H1 (cell line): ENCODE results near the gene NUP210. TPM values are rescaled to one million over a fixed set of nuclear protein-coding genes. Genes with fewer than 3 reads are reported as not detected.

Experiments
- CTCF ChIA-PET: fragments of 300-600 bp; sonication (Branson Sonifier 250); formaldehyde crosslinking; loops from one replicate; lab custom pipeline; 2021; ENCODE audit not compliant: partially characterized antibody; lab: Charles Lee
- POLR2A ChIA-PET: fragments of 300-600 bp; sonication (Branson Sonifier 250); formaldehyde crosslinking; loops from one replicate; lab custom pipeline; 2021; ENCODE audit warnings: inconsistent platforms; ENCODE audit not compliant: partially characterized antibody; lab: Charles Lee
- DNase-seq, 2 experiments: peaks; one replicate each; pipeline versions ENCODE4 v3.0.0 to v3.0.0-alpha.2; 2010 to 2022; ENCODE audit warnings: low spot score in 2 of 2, low read depth in 1 of 2, mixed read lengths in 1 of 2
- FAIRE-seq: peaks from 2 replicates; lab custom pipeline; 2011; peaks lifted over from hg19 to GRCh38; lab: Jason Lieb, UNC
- H2AFZ ChIP-seq: 2 replicates; pipeline ENCODE4 v1.8.1; 2012; ENCODE audit warnings: low read length, inconsistent platforms
- H2AK5ac ChIP-seq: 2 replicates; pipeline ENCODE4 v1.6.1; 2013; ENCODE audit warnings: low read depth, low read length
- H2BK120ac ChIP-seq: replicated peaks from 2 replicates; pipeline ENCODE3; 2013; ENCODE audit warnings: low read depth, low read length, inconsistent platforms
- H2BK12ac ChIP-seq: 2 replicates; pipeline ENCODE4 v1.6.1; 2013; ENCODE audit warnings: low read depth, low read length
- H2BK15ac ChIP-seq: 2 replicates; pipeline ENCODE4 v1.6.1; 2013; ENCODE audit warnings: low read length
- H2BK20ac ChIP-seq: 2 replicates; pipeline ENCODE4 v1.6.1; 2013; ENCODE audit warnings: low read length
- H2BK5ac ChIP-seq: 2 replicates; pipeline ENCODE4 v1.6.1; 2013; ENCODE audit warnings: low read depth, low read length
- H3K14ac ChIP-seq: 2 replicates; pipeline ENCODE4 v1.6.1; 2013; ENCODE audit warnings: inconsistent platforms; ENCODE audit not compliant: insufficient read length
- H3K18ac ChIP-seq: 2 replicates; pipeline ENCODE4 v1.6.1; 2013; ENCODE audit warnings: low read length; ENCODE audit errors: extremely low read depth
- H3K23ac ChIP-seq: 2 replicates; pipeline ENCODE4 v1.6.1; 2013; ENCODE audit warnings: inconsistent platforms; ENCODE audit not compliant: insufficient read length
- H3K23me2 ChIP-seq: 2 replicates; pipeline ENCODE4 v1.6.1; 2013; ENCODE audit warnings: low read depth, low read length
- H3K27ac ChIP-seq: 2 replicates; pipeline ENCODE4 v1.6.1; 2011; ENCODE audit warnings: low read depth, low read length, inconsistent platforms
- H3K27me3 ChIP-seq, 4 experiments: replicated peaks in 1 of 4; 1 replicate in 1 of 4; 2 replicates in 3 of 4; pipeline versions ENCODE4 v1.6.1 to v1.8.1; 2011 to 2013; ENCODE audit warnings: low read length in 3 of 4, mild to moderate bottlenecking in 3 of 4, inconsistent platforms in 2 of 4, mixed read lengths in 2 of 4, moderate library complexity in 1 of 4; ENCODE audit not compliant: control insufficient read depth in 3 of 4, insufficient read depth in 3 of 4; ENCODE audit errors: extremely low read depth in 1 of 4
- H3K36me3 ChIP-seq, 4 experiments: 2 replicates each; pipeline versions ENCODE4 v1.6.1 to v1.8.1; 2011 to 2013; ENCODE audit warnings: mild to moderate bottlenecking in 4 of 4, low read length in 3 of 4, moderate library complexity in 2 of 4, control low read depth in 1 of 4, inconsistent platforms in 1 of 4; ENCODE audit not compliant: insufficient read depth in 4 of 4, control insufficient read depth in 2 of 4
- H3K4ac ChIP-seq: replicated peaks from 2 replicates; pipeline ENCODE3; 2013; ENCODE audit warnings: low read length, low read depth, mixed read lengths, inconsistent platforms; ENCODE audit not compliant: insufficient read length
- H3K4me1 ChIP-seq, 4 experiments: replicated peaks in 1 of 4; 1 replicate in 1 of 4; 2 replicates in 3 of 4; pipeline versions ENCODE4 v1.6.1 to v1.8.1; 2011 to 2013; ENCODE audit warnings: low read length in 3 of 4, inconsistent platforms in 2 of 4, mixed read lengths in 1 of 4; ENCODE audit not compliant: insufficient read depth in 4 of 4, control insufficient read depth in 3 of 4
- H3K4me2 ChIP-seq, 2 experiments: 2 replicates each; pipeline versions ENCODE4 v1.6.1 to v1.8.1; 2011 to 2013; ENCODE audit warnings: low read depth in 2 of 2, low read length in 2 of 2, control low read depth in 1 of 2, inconsistent platforms in 1 of 2, mild to moderate bottlenecking in 1 of 2; ENCODE audit not compliant: insufficient read depth in 1 of 2
- H3K4me3 ChIP-seq, 4 experiments: fragments of 200-600, 300-600 bp in 1 of 4; sonication (generic), shearing (Covaris generic), sonication (Bioruptor Twin) in 1 of 4; 2 replicates each; pipeline versions ENCODE4 v1.5.1 to v1.8.1; 2011 to 2016; ENCODE audit warnings: low read length in 4 of 4, low read depth in 3 of 4, control low read depth in 2 of 4, inconsistent platforms in 2 of 4, mild to moderate bottlenecking in 2 of 4, mixed read lengths in 1 of 4, moderate library complexity in 1 of 4; ENCODE audit not compliant: insufficient read depth in 2 of 4; ENCODE audit errors: extremely low read depth in 1 of 4
- H3K56ac ChIP-seq: replicated peaks from 2 replicates; pipeline ENCODE3; 2013; ENCODE audit warnings: low read depth, mild to moderate bottlenecking, mixed read lengths, low read length, inconsistent platforms; ENCODE audit not compliant: insufficient read length
- H3K79me1 ChIP-seq: 2 replicates; pipeline ENCODE4 v1.6.1; 2013; ENCODE audit warnings: low read depth, low read length, control low read depth
- H3K79me2 ChIP-seq, 2 experiments: 2 replicates each; pipeline versions ENCODE4 v1.6.1 to v1.8.1; 2012 to 2013; ENCODE audit warnings: low read length in 2 of 2, mild to moderate bottlenecking in 2 of 2, inconsistent platforms in 1 of 2; ENCODE audit not compliant: insufficient read depth in 2 of 2, control insufficient read depth in 1 of 2
- H3K9ac ChIP-seq, 4 experiments: replicated peaks in 1 of 4; 1 replicate in 1 of 4; 2 replicates in 3 of 4; pipeline versions ENCODE4 v1.6.1 to v1.8.1; 2011 to 2013; ENCODE audit warnings: low read depth in 3 of 4, low read length in 3 of 4, control low read depth in 2 of 4, mild to moderate bottlenecking in 2 of 4, moderate library complexity in 2 of 4, inconsistent platforms in 1 of 4; ENCODE audit errors: extremely low read depth in 1 of 4
- H3K9me3 ChIP-seq, 2 experiments: 2 replicates each; pipeline versions ENCODE4 v1.6.1 to v1.8.1; 2012 to 2013; ENCODE audit warnings: mild to moderate bottlenecking in 2 of 2, moderate library complexity in 2 of 2, control low read depth in 1 of 2, inconsistent platforms in 1 of 2, low read depth in 1 of 2, low read length in 1 of 2, mixed read lengths in 1 of 2; ENCODE audit not compliant: insufficient read depth in 2 of 2
- H4K20me1 ChIP-seq, 2 experiments: replicated peaks in 1 of 2; 2 replicates each; pipeline versions ENCODE3 to v1.8.1; 2011 to 2013; ENCODE audit warnings: inconsistent platforms in 2 of 2, low read length in 2 of 2, mild to moderate bottlenecking in 1 of 2; ENCODE audit not compliant: insufficient read depth in 2 of 2, control insufficient read depth in 1 of 2
- H4K5ac ChIP-seq: 2 replicates; pipeline ENCODE4 v1.6.1; 2013; ENCODE audit warnings: low read length, low read depth, mixed read lengths, inconsistent platforms; ENCODE audit not compliant: insufficient read length
- H4K8ac ChIP-seq: 2 replicates; pipeline ENCODE4 v1.8.0; 2013; ENCODE audit warnings: mild to moderate bottlenecking, moderate library complexity, low read length, inconsistent platforms; ENCODE audit not compliant: insufficient read depth; ENCODE audit errors: extremely low read depth
- H4K91ac ChIP-seq: replicated peaks from 2 replicates; pipeline ENCODE3; 2013; ENCODE audit warnings: low read length, mixed read lengths, inconsistent platforms; ENCODE audit not compliant: insufficient read length
- ASH2L ChIP-seq: fragments of 200-600, 300-600 bp; sonication (generic); IDR thresholded peaks from one replicate; pipeline ENCODE4 v1.7.1; 2017; ENCODE audit warnings: low read length
- BCL11A ChIP-seq, 2 experiments: IDR thresholded peaks; one replicate each; pipeline ENCODE4 v1.6.1; 2011; ENCODE audit warnings: low read depth in 2 of 2, low read length in 2 of 2, mild to moderate bottlenecking in 2 of 2
- BRCA1 ChIP-seq: IDR thresholded peaks from 2 replicates; pipeline ENCODE4 v1.6.1; 2012; ENCODE audit warnings: low read depth, low read length, improper control_type of control experiment
- GABPA ChIP-seq: IDR thresholded peaks from 2 replicates; pipeline ENCODE4 v1.6.1; 2011; ENCODE audit warnings: mild to moderate bottlenecking, low read length, moderate library complexity, borderline replicate concordance; ENCODE audit not compliant: insufficient read depth
- HDAC6 ChIP-seq: IDR thresholded peaks from one replicate; pipeline ENCODE4 v1.7.1; 2012; ENCODE audit warnings: low read depth, mild to moderate bottlenecking, inconsistent platforms, low read length, moderate library complexity
- KDM1A ChIP-seq: fragments of 200-600, 300-600 bp; sonication (generic); IDR thresholded peaks from 2 replicates; pipeline ENCODE4 v1.7.1; 2016; ENCODE audit warnings: mild to moderate bottlenecking, low read length, borderline replicate concordance
- POLR2A ChIP-seq, 2 experiments: IDR thresholded peaks; 1 replicate in 1 of 2; 2 replicates in 1 of 2; pipeline ENCODE4 v1.6.1; 2011; ENCODE audit warnings: low read depth in 2 of 2, low read length in 2 of 2, mild to moderate bottlenecking in 2 of 2; ENCODE audit errors: control extremely low read depth in 1 of 2
- RXRA ChIP-seq: IDR thresholded peaks from 2 replicates; pipeline ENCODE4 v1.6.1; 2011; ENCODE audit warnings: low read depth, mild to moderate bottlenecking, low read length, moderate library complexity; ENCODE audit not compliant: insufficient read depth
- SP2 ChIP-seq: IDR thresholded peaks from 2 replicates; pipeline ENCODE4 v1.6.1; 2012; ENCODE audit warnings: mild to moderate bottlenecking, low read length, inconsistent platforms
- TAF7 ChIP-seq: optimal IDR thresholded peaks from 2 replicates; pipeline ENCODE3; 2011; ENCODE audit warnings: low read depth, mild to moderate bottlenecking, inconsistent platforms, low read length, moderate library complexity, borderline replicate concordance
- ZNF274 ChIP-seq: IDR thresholded peaks from 2 replicates; pipeline ENCODE4 v1.7.0; 2012; ENCODE audit warnings: low read length, borderline replicate concordance; ENCODE audit errors: extremely low read depth
- WGBS, 2 experiments: shearing (Covaris generic) in 1 of 2; methylation state at CpG; one replicate each; pipeline versions ENCODE4 v1.1.6 to v1.1.7; 2013 to 2015; ENCODE audit warnings: low lambda C conversion rate in 2 of 2, mixed read lengths in 2 of 2, inconsistent platforms in 1 of 2, low coverage in 1 of 2, missing lambda C conversion rate in 1 of 2; ENCODE audit not compliant: insufficient replicate concordance in 2 of 2, insufficient coverage in 1 of 2, insufficient read length in 1 of 2; ENCODE audit errors: extremely low coverage in 1 of 2, missing lambda C conversion rate in 1 of 2; 5-methylcytosine and 5-hydroxymethylcytosine counted together
- polyA plus RNA-seq, 7 experiments: library from polyadenylated mRNA; depleted of rRNA in 3 of 7; stranded (reverse) in 5 of 7; unstranded in 2 of 7; fragments of >200 nt in 5 of 7; fragments of 200-250 nt in 2 of 7; gene quantifications; 1 replicate in 5 of 7; 2 replicates in 1 of 7; 4 replicates in 1 of 7; pipeline versions ENCODE4 v1.2.1 to v1.2.3, GENCODE V29; 2011 to 2013; ENCODE audit warnings: missing spikeins in 2 of 7, mixed read lengths in 2 of 7
- total RNA-seq: library from RNA; stranded (reverse); fragmentation: NEBNext Ultra II Directional; extraction: Animal tissue kit (Norgen Biotek cat#: 25700); gene quantifications from 2 replicates; pipeline ENCODE4 v1.2.1, GENCODE V29; 2021

Gene NUP210
- total and polyA plus RNA-seq, 2 of the 8 experiments (the other 6 are each of a cell fraction or from before 2014, with no cell fraction given): 51.0 to 53.7 TPM

DNA sequence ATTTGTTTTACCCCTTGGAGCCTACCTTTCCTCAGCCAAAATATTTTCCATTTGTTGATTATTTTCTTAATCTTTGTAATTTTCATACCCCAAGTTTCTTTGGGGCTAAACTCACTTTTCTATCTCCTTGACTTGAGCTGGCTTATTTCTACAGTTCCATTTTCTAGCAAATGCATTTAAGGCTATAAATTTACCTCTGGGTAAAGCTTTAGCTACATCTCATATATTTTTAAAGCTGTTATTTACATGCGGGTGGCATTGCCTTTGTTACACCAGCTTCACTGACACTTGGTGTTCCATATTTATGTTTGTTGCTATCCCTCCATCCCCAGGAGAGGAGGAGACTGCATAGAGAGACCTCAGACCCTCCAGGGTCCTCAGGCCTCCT lies 136.3 kb downstream of the NUP210 start:
- H2AFZ ChIP-seq: no peak overlapping the region
- WGBS, 2 experiments: 83% methylated on average over 1 of the region's 1 CpG; no CpG with 5 or more reads in 1 of the 2 experiments
- H4K20me1 ChIP-seq: peaks cover 0 to 5% of the 10 kb centered on the region in 2 experiments
- POLR2A ChIA-PET: interaction anchor here (0.7 to 1.4 kb wide), 2 partner anchors 9 to 17 kb away, joined by 3 read pairs; no protein-coding TSS in a partner anchor
- H3K9ac ChIP-seq: no peak overlapping the region
- H3K9me3 ChIP-seq: peaks cover 4 to 13% of the 10 kb centered on the region in 2 experiments
- no peak overlapping the region for H2BK12ac ChIP-seq
- no peak overlapping the region for H4K5ac ChIP-seq
- H4K8ac ChIP-seq: no peak overlapping the region
- H2BK15ac ChIP-seq: no peak overlapping the region
- no peak overlapping the region for H3K4me3 ChIP-seq
- H3K27me3 ChIP-seq: peaks cover 7 to 26% (median 19%) of the 10 kb centered on the region in 4 experiments
- CTCF ChIA-PET: interaction anchor here (0.6 to 3.2 kb wide), 37 partner anchors 8 to 362 kb away, joined by 3 to 18 read pairs (median 4); no protein-coding TSS in a partner anchor
- FAIRE-seq (no peak), DNase-seq (no peak)
- H3K4ac ChIP-seq: no peak overlapping the region
- H2BK20ac ChIP-seq: no peak overlapping the region
- no peak overlapping the region for H3K27ac ChIP-seq
- H2BK5ac ChIP-seq: no peak overlapping the region
- H3K79me2 ChIP-seq: no peaks in the 10 kb centered on the region
- peaks cover 0 to 11% (median 6%) of the 10 kb centered on the region in 4 experiments; a peak in 5 of 7 replicates for H3K4me1 ChIP-seq
- no peak overlapping the region for H3K14ac ChIP-seq
- peaks cover 10% of the 10 kb centered on the region; the same call in 1 of the 2 replicates for H3K23me2 ChIP-seq
- no peak overlapping the region for H3K18ac ChIP-seq
- peak overlapping the region in 1 of 2 experiments; percentile 72; a peak in 1 of 4 replicates for H3K4me2 ChIP-seq
- H4K91ac ChIP-seq: no peak overlapping the region
- no peak overlapping the region for H3K56ac ChIP-seq
- no peak overlapping the region for H3K23ac ChIP-seq
- no peaks in the 10 kb centered on the region for H3K79me1 ChIP-seq
- H3K36me3 ChIP-seq: no peaks in the 10 kb centered on the region
- H2BK120ac ChIP-seq: no peak overlapping the region
- no peak overlapping the region for H2AK5ac ChIP-seq
- TF ChIP-seq BRCA1 (no peak), POLR2A (IDR thresholded peaks at IDR 0.05; ENCODE audit: control extremely low read depth in 1 of 2, low read depth in 2 of 2, low read length in 2 of 2) (no peak), KDM1A (no peak), HDAC6 (no peak), TAF7 (no peak), ASH2L (no peak), GABPA (no peak), SP2 (no peak), ZNF274 (no peak), BCL11A (IDR thresholded peaks at IDR 0.05; ENCODE audit: low read depth in 2 of 2, low read length in 2 of 2) (no peak), RXRA (no peak)
